Measurements from ENCODE around the gene C8A.

C8A gene

DNA sequence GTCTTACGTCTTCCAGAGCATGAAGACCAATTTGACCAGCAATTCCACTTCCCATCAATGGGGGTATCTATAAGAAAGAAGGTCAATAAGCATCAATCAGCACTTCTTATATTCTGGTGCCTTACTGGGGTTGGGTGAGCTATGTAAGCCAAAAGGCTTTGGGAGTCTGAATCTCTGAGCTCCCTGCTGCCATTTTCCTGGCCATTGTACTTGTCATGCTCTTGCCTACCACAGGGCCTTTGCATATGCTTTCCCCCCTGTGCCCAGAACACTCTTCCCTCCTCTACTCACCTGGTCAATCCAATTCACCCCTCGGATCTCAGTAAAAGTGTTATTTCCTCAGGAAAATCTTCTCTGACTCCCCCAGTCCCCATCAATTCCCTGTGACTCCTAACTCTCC is 74.9 kb downstream of the C8A start:
- no peak for DNase-seq

DNA sequence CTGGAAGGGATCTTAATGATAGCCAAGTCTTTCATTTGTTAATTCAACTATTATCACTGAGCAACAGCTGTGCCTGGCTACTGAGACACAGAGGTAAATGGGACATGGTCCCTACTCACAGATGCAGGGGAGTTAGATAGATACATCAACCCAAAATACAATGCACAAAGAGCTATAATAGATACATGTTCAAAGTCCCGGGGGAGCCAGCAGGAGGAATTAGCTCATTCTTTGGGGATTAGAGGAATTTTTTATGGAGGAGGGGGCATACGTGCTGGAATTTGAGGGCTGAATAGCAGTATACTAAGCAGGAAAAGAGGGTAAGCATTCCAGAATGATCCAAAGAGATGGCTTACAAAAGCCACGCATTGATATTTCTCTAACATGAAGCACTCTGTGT is 76.6 kb downstream of the C8A start:
- no peak for DNase-seq

DNA sequence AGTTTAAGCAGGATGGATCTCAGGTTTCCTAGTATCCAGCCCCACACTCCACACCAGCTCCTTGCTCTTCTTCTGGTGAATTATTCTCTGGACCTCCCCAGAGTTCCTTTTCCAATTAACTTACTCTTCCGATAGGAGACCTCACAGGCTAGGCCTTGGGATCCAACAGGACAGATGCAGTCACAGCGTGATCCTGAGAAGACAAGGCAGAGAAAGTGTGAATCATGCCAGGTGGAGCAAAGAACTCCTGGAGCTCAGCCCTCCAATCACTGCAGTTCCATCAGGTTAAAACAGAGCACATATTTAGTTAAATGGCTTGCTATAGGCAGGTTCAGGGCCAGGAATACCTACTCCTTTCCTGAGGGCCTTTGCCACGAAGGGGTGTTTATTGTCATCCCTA is 77.1 kb downstream of the C8A start:
- no peak for DNase-seq

GRCh38 chr1:56933161-56933560 is 78.6 kb downstream of the C8A start:
- DNase-seq: no peak

DNA sequence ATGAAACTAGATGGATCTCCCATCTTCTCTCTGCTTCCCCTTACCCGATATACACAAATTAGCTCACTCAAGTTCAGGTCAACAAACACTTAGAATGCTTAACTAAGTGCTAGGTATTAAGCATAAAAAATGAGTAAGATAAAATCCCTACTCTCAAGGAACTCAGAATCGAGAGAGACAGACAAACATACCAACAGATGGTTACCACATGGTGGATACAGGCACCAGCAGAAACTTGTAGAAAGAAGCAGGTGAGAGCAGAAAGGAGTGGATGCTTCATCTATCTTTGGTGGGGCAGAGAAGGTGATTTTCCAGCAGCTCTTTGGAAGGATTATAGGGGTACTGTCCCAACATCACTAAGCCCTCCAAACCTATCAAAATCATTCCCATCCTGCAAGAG is 79.0 kb downstream of the C8A start:
- DNase-seq: no peak

- DNase-seq: no peak
These were observed 79.9 kb downstream of the C8A start for GRCh38 chr1:56934430-56935060.

DNA sequence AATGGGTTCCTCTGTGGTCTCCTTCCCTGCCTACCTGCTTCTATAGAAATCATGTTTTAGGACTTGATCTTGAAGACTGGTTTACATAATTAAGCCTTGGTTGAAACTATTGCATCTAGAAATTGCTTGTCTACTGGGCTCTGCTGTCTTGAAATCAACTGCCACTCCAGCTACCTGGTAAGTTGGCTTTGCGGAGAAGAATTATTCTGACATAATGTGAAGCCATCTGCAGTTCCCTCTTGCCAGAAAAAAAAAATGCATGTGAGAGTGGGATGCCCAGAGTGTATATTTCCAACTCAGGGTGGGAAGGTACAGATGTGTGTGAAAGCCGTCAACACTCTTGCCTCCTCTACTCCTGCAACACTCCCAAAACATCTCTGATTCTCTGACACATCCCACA is 84.0 kb downstream of the C8A start:
- DNase-seq: no peak

DNA sequence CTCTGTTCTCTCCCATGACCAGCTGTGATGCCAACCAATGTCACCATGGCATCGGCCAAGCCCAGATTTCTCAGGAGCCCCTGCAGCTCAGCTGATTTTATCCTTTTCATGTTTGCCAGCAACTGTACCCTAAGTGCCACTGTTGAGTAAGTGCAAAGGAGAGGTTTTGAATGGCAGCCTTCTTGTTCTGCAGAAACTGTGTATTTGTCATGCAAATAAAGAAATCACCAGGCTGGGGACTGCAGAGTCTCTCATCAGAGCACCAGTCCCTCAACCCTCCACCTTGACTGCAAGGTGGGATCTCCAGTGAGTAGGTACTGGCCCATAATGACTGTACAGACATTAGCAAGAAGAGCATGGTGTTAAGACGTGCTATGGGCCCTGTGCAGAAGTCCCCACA is 84.6 kb downstream of the C8A start:
- no peak for DNase-seq

DNA sequence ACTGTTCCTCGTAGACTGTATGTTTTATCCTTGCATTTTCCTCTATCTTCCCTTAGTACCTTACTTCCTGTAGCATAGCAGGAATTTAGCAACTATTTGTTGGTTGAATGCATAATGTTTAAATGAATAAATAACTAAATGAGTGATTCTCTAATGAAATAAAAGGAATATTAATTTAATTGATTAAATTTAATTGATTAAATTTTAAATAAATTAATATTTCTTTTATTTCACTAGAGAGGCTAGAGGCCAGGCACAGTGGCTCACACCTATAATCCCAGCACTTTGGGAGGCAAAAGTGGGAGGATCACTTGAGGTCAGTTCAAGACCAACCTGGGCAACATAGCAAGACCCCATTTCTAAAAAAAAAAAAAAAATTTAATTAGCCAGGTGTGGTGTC is 85.4 kb downstream of the C8A start:
- no peak for DNase-seq

GRCh38 chr1:56948403-56949023 is 93.9 kb downstream of the C8A start:
- DNase-seq: no peak

DNA sequence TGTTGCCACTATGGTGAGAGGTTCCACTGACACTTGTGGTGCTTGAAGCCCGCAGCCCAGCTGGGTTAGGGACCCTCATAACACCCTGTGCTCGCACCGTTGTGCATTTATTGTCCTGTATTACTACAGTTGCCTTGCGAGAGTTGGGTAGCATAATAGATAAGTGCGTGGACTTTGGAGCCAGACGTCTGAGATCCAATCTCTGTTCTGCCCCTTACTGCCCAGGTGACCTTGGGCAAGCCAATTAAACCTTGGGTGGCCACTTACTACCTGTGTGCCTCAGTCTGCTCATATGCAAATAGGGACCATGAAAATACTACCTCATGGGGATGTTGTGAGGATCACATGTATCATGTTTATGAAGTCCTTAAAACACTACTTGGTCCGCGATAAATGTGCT is 97.9 kb downstream of the C8A start:
- no peak for DNase-seq

GRCh38 chr1:56953386-56953785 is 98.8 kb downstream of the C8A start:
- DNase-seq: no peak

GRCh38 chr1:56954664-56955063 is 100.1 kb downstream of the C8A start:
- no peak for DNase-seq

GRCh38 chr1:56957931-56958330 is 103.3 kb downstream of the C8A start:
- DNase-seq: no peak

GRCh38 chr1:56958526-56958925 is 103.9 kb downstream of the C8A start:
- no peak for DNase-seq

DNA sequence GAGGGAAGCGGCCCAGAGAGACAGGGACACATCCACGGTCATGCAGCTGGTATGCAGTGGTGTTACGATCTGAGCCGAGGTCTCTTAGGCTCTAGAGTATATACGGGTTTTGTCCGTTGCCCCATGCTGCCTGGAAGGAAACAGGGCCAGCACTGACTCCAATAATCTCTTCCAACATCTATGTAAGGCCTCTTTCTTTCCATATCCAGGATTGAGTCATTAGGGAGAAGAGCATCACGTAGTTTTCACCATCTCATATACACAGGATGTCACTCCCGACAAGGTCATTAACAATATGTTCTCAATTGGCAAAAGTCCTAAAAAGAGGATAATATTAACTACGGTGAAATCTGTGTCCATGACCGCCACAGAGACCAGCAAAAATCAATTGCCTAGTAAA is 106.8 kb downstream of the C8A start:
- no peak for DNase-seq

DNA sequence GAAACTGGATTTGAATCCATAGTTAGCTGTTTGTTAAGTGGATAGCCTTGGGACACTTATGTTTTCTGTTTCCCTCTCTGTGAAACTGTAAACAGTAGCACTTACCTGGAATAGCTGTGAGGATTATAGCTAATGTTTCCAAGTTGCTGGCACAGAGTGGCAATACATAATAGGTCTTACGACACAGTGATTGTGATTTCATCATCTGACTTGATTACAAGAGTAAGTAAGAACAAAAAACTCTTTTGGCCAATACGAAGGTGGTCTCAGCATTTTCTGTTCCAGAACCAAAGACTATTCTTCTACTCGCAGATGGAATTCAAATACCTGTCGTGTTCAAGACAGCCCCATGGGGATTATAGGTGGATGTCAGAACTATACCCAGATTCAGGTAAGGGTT is 109.1 kb downstream of the C8A start:
- DNase-seq: no peak

- DNase-seq: no peak
These were observed 109.9 kb downstream of the C8A start for GRCh38 chr1:56964349-56965017.

- DNase-seq: no peak
These were observed 110.6 kb downstream of the C8A start for GRCh38 chr1:56965191-56965590.

DNA sequence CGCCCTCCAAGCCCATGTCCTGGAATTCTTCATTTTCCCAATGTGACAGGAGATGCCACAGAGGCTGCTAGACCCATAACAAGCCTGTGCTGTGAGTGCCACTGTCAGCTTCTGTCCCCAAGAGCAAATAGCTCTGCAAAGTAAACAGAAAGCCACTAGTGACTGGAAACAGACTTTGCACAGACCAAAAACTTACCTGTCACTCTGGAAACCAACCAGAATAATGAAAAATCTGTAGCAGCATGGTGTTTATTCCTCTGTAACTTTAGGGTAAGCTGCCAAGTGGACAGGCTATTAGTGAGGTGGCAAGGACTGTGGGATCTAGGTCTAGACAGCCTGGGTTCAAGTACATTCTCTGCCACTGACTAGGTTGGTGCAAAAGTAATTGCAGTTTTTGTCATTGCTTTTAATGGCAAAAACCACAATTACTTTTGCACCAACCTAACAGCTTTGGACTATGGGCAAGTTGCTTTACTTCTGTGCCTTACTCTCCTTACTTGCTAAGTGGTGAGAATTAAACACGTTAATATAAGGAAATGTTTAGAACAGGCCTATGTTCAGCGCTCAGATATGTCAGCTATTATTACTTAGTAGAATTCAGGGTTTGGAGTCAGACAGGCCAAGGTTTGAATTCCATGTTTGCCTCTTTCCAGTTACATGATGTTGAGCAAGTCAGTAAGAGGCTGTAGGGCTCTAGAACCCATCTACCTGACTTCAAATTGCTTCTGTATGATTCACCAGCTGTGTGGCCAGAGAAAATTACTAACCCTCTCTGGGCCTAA is 111.5 kb downstream of the C8A start, which contains the start of gene C8B:
Gene C8B (minus strand): TSS at position 100 of the 782 bp plus-strand sequence. CDS start 67 bp downstream, at position 33.
- no peak for DNase-seq

GRCh38 chr1:56966698-56966999 is 112.1 kb downstream of the C8A start:
- DNase-seq: no peak

DNA sequence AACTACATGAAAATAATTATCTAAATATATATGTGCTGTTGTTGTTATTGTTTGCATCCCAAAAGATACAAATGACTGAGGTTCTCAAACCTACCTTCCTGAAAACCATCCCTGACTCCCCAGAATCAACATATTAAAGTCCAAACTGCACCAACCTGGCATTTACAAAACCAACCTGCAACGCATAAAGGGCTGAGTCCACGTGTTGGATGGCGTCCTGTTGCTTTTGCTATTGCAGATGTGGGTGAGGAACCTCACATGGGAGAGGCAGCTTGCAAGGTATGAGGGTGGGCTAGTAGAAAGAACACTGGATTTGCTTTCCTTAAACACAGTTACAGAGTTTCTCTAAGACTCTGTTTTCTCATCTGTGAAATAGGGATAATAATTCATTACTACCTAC is 112.8 kb downstream of the C8A start:
- DNase-seq: no peak

Measured in stimulated activated CD8-positive, alpha-beta memory T cell treated with anti-CD3 and anti-CD28 coated beads, Interleukin-4, amount 100 ng/mL, for 48 hours (primary cell).